PFSK-1 (cell line): ENCODE measurements around the gene ITGA8.

ENCODE experiments used
- FOXP2 ChIP-seq: optimal IDR thresholded peaks from 2 replicates; pipeline ENCODE3; 2011; ENCODE audit warnings: borderline replicate concordance, control low read depth, inconsistent platforms; ENCODE audit not compliant: insufficient read depth; ENCODE audit errors: extremely low read length, extremely low read depth
- POLR2AphosphoS5 ChIP-seq: IDR thresholded peaks from 2 replicates; pipeline ENCODE4 v1.6.1; 2012; ENCODE audit warnings: low read depth, mild to moderate bottlenecking, control low read depth, low read length, moderate library complexity
- SIN3A ChIP-seq: IDR thresholded peaks from 2 replicates; pipeline ENCODE4 v1.6.1; 2012; ENCODE audit warnings: mild to moderate bottlenecking, low read length, moderate library complexity, borderline replicate concordance; ENCODE audit not compliant: insufficient read depth
- TAF1 ChIP-seq: IDR thresholded peaks from 2 replicates; pipeline ENCODE4 v1.6.1; 2012; ENCODE audit warnings: low read length, control low read depth, borderline replicate concordance; ENCODE audit not compliant: insufficient read depth
- TF ChIP-seq, protein P1 (sequence below), 2 experiments: IDR thresholded peaks; 2 replicates each; pipeline versions ENCODE4 v1.6.1 to v1.8.0; 2011 to 2012; ENCODE audit warnings: low read depth in 2 of 2, low read length in 2 of 2, control low read depth in 1 of 2, inconsistent platforms in 1 of 2, mild to moderate bottlenecking in 1 of 2, moderate library complexity in 1 of 2; ENCODE audit not compliant: insufficient read depth in 1 of 2

ITGA8 gene

GRCh38 chr10:15624401-15625196 is 95.1 kb downstream of the ITGA8 start:
- TF ChIP-seq, protein P1, sequence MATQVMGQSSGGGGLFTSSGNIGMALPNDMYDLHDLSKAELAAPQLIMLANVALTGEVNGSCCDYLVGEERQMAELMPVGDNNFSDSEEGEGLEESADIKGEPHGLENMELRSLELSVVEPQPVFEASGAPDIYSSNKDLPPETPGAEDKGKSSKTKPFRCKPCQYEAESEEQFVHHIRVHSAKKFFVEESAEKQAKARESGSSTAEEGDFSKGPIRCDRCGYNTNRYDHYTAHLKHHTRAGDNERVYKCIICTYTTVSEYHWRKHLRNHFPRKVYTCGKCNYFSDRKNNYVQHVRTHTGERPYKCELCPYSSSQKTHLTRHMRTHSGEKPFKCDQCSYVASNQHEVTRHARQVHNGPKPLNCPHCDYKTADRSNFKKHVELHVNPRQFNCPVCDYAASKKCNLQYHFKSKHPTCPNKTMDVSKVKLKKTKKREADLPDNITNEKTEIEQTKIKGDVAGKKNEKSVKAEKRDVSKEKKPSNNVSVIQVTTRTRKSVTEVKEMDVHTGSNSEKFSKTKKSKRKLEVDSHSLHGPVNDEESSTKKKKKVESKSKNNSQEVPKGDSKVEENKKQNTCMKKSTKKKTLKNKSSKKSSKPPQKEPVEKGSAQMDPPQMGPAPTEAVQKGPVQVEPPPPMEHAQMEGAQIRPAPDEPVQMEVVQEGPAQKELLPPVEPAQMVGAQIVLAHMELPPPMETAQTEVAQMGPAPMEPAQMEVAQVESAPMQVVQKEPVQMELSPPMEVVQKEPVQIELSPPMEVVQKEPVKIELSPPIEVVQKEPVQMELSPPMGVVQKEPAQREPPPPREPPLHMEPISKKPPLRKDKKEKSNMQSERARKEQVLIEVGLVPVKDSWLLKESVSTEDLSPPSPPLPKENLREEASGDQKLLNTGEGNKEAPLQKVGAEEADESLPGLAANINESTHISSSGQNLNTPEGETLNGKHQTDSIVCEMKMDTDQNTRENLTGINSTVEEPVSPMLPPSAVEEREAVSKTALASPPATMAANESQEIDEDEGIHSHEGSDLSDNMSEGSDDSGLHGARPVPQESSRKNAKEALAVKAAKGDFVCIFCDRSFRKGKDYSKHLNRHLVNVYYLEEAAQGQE (IDR thresholded peaks at IDR 0.05; ENCODE audit: insufficient read depth in 1 of 2, low read depth in 2 of 2, low read length in 2 of 2), result no peak
- TF ChIP-seq TAF1 (no peak), FOXP2 (no peak), POLR2AphosphoS5 (no peak), SIN3A (no peak)

DNA sequence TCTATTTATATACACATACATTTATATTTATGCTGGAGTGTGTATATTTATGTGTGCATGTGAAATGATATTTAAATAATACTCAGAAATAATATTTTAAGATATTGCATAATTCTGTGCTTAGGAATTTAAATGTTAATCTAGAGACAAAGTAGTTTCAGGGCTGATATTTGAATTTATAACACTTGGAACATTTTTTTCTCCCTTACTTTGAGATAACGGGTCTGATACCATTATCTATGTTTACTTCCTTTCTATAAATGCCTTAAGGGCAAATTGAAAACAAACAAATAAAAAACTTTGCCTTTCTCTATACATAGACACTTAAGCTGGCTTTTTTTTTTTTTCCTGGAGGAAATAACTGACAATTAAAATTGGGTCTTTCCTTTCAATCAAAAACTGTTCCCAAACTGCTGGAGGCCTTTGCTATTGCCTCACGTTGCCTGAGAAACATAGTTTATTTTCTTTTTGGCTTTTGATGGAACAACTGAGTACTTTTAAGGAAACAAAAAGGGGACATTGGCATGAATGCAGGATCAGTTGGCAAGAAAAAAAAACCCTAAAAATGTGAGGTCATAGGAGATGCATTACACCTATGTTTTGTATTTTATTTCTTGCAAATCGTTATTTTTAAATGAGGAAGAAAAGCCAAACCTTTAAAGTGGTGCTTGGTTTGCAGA is 98.7 kb downstream of the ITGA8 start:
- TF ChIP-seq, protein P1 (IDR thresholded peaks at IDR 0.05; ENCODE audit: insufficient read depth in 1 of 2, low read depth in 2 of 2, low read length in 2 of 2), result no peak
- TF ChIP-seq TAF1 (no peak), FOXP2 (no peak), SIN3A (no peak), POLR2AphosphoS5 (no peak)

- TF ChIP-seq POLR2AphosphoS5 (no peak), TAF1 (no peak), FOXP2 (no peak), SIN3A (no peak)
- TF ChIP-seq, protein P1 (IDR thresholded peaks at IDR 0.05; ENCODE audit: insufficient read depth in 1 of 2, low read depth in 2 of 2, low read length in 2 of 2), result no peak
Measured at GRCh38 chr10:15620337-15620736, 99.4 kb downstream of the ITGA8 start.

DNA sequence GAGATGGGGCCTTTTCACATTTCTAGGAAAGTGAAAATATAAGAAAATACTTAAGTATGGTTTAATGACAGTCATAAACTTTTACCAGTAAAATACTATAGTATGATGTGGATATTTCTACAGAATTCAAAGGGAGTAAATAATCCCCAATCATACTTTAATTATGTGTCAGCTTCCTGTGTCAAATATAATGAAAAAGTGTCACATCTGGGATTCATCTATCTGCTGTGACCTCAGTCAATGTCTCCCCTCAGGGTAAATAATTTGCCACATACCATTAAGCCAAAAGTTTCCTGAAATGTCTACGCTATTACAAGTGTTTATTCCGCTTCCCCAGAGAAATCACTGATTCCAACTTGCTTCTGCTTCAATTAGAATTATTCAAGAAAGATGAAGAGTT is 110.5 kb downstream of the ITGA8 start:
- TF ChIP-seq POLR2AphosphoS5 (no peak), FOXP2 (no peak), TAF1 (no peak)
- TF ChIP-seq, protein P1 (IDR thresholded peaks at IDR 0.05; ENCODE audit: insufficient read depth in 1 of 2, low read depth in 2 of 2, low read length in 2 of 2), result no peak

DNA sequence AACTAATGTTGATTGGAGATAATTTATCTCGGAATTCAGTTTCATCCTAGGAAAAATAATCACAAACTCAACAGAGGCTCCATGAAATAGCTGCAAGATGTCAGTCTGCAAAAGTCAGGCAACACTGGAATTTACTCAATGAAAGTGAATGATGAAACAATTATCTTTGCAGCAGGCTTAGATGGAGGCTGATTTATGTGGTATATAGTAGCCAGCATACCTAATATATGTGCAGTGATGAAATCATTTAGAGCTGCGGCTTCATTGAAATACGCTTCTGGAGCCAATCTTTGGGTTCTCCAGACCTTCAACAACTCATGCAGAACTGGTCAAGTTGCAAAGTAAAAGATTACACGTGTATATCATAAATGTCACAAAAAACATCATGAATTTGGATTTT is 113.3 kb downstream of the ITGA8 start:
- no peak for TF ChIP-seq POLR2AphosphoS5
- TF ChIP-seq SIN3A, result no peak
- TF ChIP-seq, protein P1 (IDR thresholded peaks at IDR 0.05; ENCODE audit: insufficient read depth in 1 of 2, low read depth in 2 of 2, low read length in 2 of 2), result no peak
- no peak for TF ChIP-seq FOXP2
